ENCODE measurements around the gene CACNA1C.

- TF ChIP-seq CTCF (IDR thresholded peaks at IDR 0.05), result no peak
- TF ChIP-seq POLR2A (IDR thresholded peaks at IDR 0.05), result no peak
These were observed 186.6 kb downstream of the CACNA1C start for GRCh38 chr12:2239381-2239871.
